Right lobe of liver (tissue), 6 donors: ENCODE results near the gene ERI2. TPM values are rescaled to one million over a fixed set of nuclear protein-coding genes. Genes with fewer than 3 reads are reported as not detected.
A peak's percentile ranks its signal among the peaks of the same experiment; 100 is the strongest.

Source experiments
- ATAC-seq, 4 donors: fragments of 200-7000 bp; cut with Tn5 transposase; one replicate each; pipeline ENCODE4 v1.9.1; 2020; ENCODE audit warnings: mild to moderate bottlenecking in 4 of 4, moderate library complexity in 4 of 4
- DNase-seq, 3 donors: peaks; one replicate each; pipeline ENCODE4 v3.0.0-alpha.2; 2020
- H3K27ac ChIP-seq, 3 donors: fragments of 200-600 bp; one replicate each; pipeline ENCODE4 v1.8.0; 2022
- H3K27me3 ChIP-seq, 2 donors: fragments of 200-600 bp; one replicate each; pipeline ENCODE4 v1.8.0; 2022
- H3K36me3 ChIP-seq, 4 donors: fragments of 200-600 bp; sonication (generic) in 1 of 4; one replicate each; pipeline versions ENCODE4 v1.5.1 to v1.8.0; 2017 to 2022; ENCODE audit warnings: control low read depth in 1 of 4
- H3K4me1 ChIP-seq, 4 donors: fragments of 200-600 bp; sonication (generic) in 1 of 4; one replicate each; pipeline versions ENCODE4 v1.5.1 to v1.8.0; 2017 to 2022; ENCODE audit warnings: control low read depth in 1 of 4
- H3K4me3 ChIP-seq, 3 donors: fragments of 200-600 bp; one replicate each; pipeline ENCODE4 v1.8.0; 2022
- H3K9me3 ChIP-seq, 4 donors: fragments of 200-600 bp; sonication (generic) in 1 of 4; one replicate each; pipeline versions ENCODE4 v1.5.1 to v1.8.0; 2017 to 2022; ENCODE audit warnings: control low read depth in 1 of 4
- POLR2A ChIP-seq: fragments of 450-650 bp; IDR thresholded peaks from one replicate; pipeline ENCODE4 v1.6.1; 2017; ENCODE audit warnings: antibody characterized with exemption, mild to moderate bottlenecking
- WGBS: methylation state at CpG from one replicate; pipeline ENCODE4 v1.1.6; 2018; ENCODE audit warnings: low coverage, low lambda C conversion rate; ENCODE audit not compliant: insufficient coverage; ENCODE audit errors: missing lambda C conversion rate; 5-methylcytosine and 5-hydroxymethylcytosine counted together
- intact Hi-C, 2 donors: fragments of 100-400 bp; cut with DNase I; formaldehyde crosslinking; loops; one replicate each; pipeline versions ENCODE4 v1.11.2 to v1.14.1; 2022
- total RNA-seq, 6 experiments: library from RNA; depleted of rRNA in 2 of 6; stranded (reverse); fragments of >200 nt in 2 of 6; fragmentation: NEBNext Ultra II Directional in 3 of 6; extraction: Animal tissue kit (Norgen Biotek cat#: 25700) in 3 of 6; gene quantifications; one replicate each; pipeline versions ENCODE4 v1.1.0 to v1.2.4, GENCODE V29; 2016 to 2023
- TF ChIP-seq, protein P1 (sequence below), 4 donors: fragments of 200-600 bp in 3 of 4; fragments of 450-650 bp in 1 of 4; IDR thresholded peaks; one replicate each; pipeline versions ENCODE4 v1.5.1 to v1.8.0; 2016 to 2022; ENCODE audit warnings: antibody characterized with exemption in 4 of 4, mild to moderate bottlenecking in 2 of 4
- donor health status: DM: no; HTN: yes; CAD: no.
- donor health status: DM: no; HTN: no; CAD: no.
- donor health status: DM: no; HTN: no; CAD: no.
- donor health status: DM: no; HTN: yes; CAD: no.
- donor health status: DM: no; HTN: yes; CAD: no.

ERI2 gene
- total RNA-seq, 6 experiments from 2014 or later = 9.8 to 15.9 (median 14.8) TPM

DNA sequence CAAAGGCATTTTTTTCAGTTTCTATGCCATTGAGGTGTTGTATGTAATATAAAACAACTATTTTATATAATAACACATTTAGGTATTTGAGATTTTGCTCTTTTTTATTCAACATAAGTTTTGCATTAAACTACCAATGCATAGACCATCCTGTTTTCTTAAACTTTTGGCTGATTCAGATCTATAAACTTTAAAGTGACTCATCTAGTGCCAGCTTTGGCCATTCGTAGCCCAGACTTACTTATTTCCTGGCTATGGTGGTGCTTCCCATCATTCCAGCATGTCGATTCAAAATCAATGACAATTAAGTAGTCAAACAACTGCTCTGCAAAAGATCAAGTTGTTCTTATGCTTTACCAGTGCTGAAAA is 3.1 kb downstream of the ERI2 start:
- Histone ChIP-seq H3K27me3 (no peaks in the 10 kb centered on the region), H3K27ac (peak overlapping the region in 1 of 3 donors; percentile 53), H3K4me1 (peaks cover 0 to 30% (median 12%) of the 10 kb centered on the region in 4 donors), H3K9me3 (no peaks in the 10 kb centered on the region), H3K4me3 (peak overlapping the region in 1 of 3 donors; percentile 14), H3K36me3 (peaks cover 0 to 20% (median 2%) of the 10 kb centered on the region in 4 donors)
- TF ChIP-seq POLR2A = no peak
- TF ChIP-seq, protein P1, sequence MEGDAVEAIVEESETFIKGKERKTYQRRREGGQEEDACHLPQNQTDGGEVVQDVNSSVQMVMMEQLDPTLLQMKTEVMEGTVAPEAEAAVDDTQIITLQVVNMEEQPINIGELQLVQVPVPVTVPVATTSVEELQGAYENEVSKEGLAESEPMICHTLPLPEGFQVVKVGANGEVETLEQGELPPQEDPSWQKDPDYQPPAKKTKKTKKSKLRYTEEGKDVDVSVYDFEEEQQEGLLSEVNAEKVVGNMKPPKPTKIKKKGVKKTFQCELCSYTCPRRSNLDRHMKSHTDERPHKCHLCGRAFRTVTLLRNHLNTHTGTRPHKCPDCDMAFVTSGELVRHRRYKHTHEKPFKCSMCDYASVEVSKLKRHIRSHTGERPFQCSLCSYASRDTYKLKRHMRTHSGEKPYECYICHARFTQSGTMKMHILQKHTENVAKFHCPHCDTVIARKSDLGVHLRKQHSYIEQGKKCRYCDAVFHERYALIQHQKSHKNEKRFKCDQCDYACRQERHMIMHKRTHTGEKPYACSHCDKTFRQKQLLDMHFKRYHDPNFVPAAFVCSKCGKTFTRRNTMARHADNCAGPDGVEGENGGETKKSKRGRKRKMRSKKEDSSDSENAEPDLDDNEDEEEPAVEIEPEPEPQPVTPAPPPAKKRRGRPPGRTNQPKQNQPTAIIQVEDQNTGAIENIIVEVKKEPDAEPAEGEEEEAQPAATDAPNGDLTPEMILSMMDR (IDR thresholded peaks at IDR 0.05) = no peak
- intact Hi-C loops = no loop called here
- ATAC-seq (no peak), DNase-seq (no peak)
- 20% methylated on average over 2 of the region's 2 CpGs for whole genome bisulfite sequencing

DNA sequence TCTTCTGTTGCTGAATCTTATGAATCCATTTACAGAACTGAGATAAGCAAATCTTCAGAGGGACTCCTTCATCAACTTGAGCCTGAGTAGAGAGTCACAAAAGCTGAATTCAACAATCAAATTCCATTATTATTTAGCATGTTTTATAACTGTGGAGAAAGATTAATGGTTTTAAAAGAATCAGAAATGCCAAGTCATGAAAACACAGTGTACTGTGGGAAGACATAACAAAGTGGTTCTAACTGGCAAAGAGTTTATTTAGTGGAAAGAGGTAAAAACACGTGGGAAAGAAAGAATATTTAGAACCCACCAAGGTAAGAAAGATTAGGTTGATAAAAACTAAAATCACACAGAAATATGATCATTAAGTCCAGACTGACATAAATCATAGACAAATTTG is 5.0 kb downstream of the ERI2 start:
- H3K4me1 ChIP-seq = peaks cover 0 to 30% (median 12%) of the 10 kb centered on the region in 4 donors
- no peak for ATAC-seq
- WGBS = 31% methylated on average over 1 of the region's 1 CpG

DNA sequence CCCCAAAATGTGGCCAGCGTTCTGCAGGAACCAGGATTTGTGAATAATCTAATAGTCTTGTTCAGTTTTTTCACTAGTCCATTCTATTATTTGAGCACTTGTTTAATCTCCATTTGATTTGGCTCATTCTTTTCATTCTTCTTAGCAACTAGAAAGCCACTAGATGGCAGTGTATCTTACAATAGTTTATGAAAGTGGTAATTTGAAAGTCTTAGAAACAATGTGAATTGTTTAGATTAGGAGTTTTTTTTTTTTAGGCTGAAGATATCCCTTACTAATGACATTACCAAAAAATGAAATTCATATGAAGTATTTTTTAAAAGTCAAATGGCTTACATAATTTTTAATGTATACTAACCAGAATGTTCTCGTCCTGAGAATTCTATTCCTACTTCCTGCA is 6.7 kb downstream of the ERI2 start:
- intact Hi-C loops = no loop called here
- no peak for TF ChIP-seq POLR2A
- TF ChIP-seq, protein P1 (IDR thresholded peaks at IDR 0.05) = peak; percentile 46 to 65 (median 58)
- no peak overlapping the region for H3K27ac ChIP-seq
- H3K4me3 ChIP-seq = no peak overlapping the region
- 44% methylated on average over 2 of the region's 2 CpGs for WGBS
- no peaks in the 10 kb centered on the region for H3K9me3 ChIP-seq
- H3K4me1 ChIP-seq = peaks cover 0 to 21% (median 9%) of the 10 kb centered on the region in 4 donors
- H3K36me3 ChIP-seq = peaks cover 0 to 39% (median 7%) of the 10 kb centered on the region in 4 donors
- ATAC-seq = peak; percentile 35 to 53 (median 42)
- DNase-seq = no peak
- no peaks in the 10 kb centered on the region for H3K27me3 ChIP-seq

More for the DNA sequence above, 5.0 kb downstream of the ERI2 start:
- H3K36me3 ChIP-seq = peaks cover 0 to 39% (median 7%) of the 10 kb centered on the region in 4 donors
- DNase-seq = no peak
- TF ChIP-seq, protein P1 (IDR thresholded peaks at IDR 0.05) = no peak
- TF ChIP-seq POLR2A = no peak
- H3K9me3 ChIP-seq = no peaks in the 10 kb centered on the region
- intact Hi-C loops = no loop called here
- no peaks in the 10 kb centered on the region for H3K27me3 ChIP-seq
- H3K4me3 ChIP-seq = no peak overlapping the region
- no peak overlapping the region for H3K27ac ChIP-seq

DNA sequence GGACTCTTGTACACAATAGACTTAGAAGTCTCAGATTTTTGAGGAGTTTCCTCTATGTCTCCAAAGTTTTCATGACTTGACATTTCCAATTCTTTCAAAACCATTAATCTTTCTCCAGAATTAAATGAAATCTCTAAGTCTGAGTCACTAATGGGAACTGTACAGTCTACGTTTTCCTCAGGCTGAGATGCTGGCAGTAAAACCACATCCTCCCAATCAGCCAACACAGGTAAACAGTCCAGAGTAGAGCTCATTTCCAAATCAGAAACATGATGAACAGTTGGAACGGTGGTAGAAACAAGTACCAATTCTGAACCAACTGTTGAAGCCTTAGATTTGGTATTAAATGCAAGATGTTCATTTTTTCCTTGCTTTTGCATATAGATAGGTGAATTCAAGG is 7.9 kb downstream of the ERI2 start:
- DNase-seq (no peak), ATAC-seq (no peak)
- H3K4me3 ChIP-seq = no peak overlapping the region
- H3K4me1 ChIP-seq = peaks cover 0 to 9% (median 3%) of the 10 kb centered on the region in 4 donors
- peaks cover 0 to 39% (median 7%) of the 10 kb centered on the region in 4 donors for H3K36me3 ChIP-seq
- intact Hi-C loops = no loop called here
- TF ChIP-seq, protein P1 (IDR thresholded peaks at IDR 0.05) = no peak
- TF ChIP-seq POLR2A = no peak
- H3K27me3 ChIP-seq = no peaks in the 10 kb centered on the region
- no peaks in the 10 kb centered on the region for H3K9me3 ChIP-seq
- WGBS = 37% methylated on average over 2 of the region's 2 CpGs
- no peak overlapping the region for H3K27ac ChIP-seq
